T-helper 2 cell treated with Interferon-gamma antibody and Interleukin-4, amounts not matched to agents 100 ng/mL and 5 ng/mL, for 36 hours (primary cell): ENCODE data around the gene SUPV3L1. TPM values are rescaled to one million over a fixed set of nuclear protein-coding genes. Genes with fewer than 3 reads are reported as not detected.
"Not testable (repeated sequence)": the region's sequence is repeated elsewhere in the genome, so short reads cannot be mapped to it uniquely, and the experiment has no call there.

Source experiments
- intact Hi-C: fragments of 100-400 bp; cut with micrococcal nuclease; formaldehyde crosslinking; loops from one replicate; pipeline ENCODE4 v1.15.1; 2023
- total RNA-seq: library from RNA; stranded (reverse); gene quantifications from 2 replicates; pipeline ENCODE4 v1.2.3, GENCODE V29; 2022

The SUPV3L1 gene
- 42.2 and 43.8 TPM in 2 replicates for total RNA-seq

GRCh38 chr10:69179743-69180524 lies at the start of gene SUPV3L1:
Gene SUPV3L1, plus strand, starts transcription at chr10:69180234. Its CDS starts 58 bp downstream, at chr10:69180292.
- intact Hi-C loops = loop anchor here (1.0 to 5.0 kb wide), 7 partner anchors 42 to 228 kb away; partner anchors contain the start of genes DDX21 and SRGN

GRCh38 chr10:69130251-69130650 lies 49.8 kb upstream of the SUPV3L1 start:
- intact Hi-C loops = no loop called here

- intact Hi-C loops = no loop called here
Measured at GRCh38 chr10:69139961-69140360, 40.1 kb upstream of the SUPV3L1 start.

GRCh38 chr10:69141304-69141703 lies 38.7 kb upstream of the SUPV3L1 start:
- intact Hi-C loops = no loop called here

GRCh38 chr10:69142074-69142473 lies 38.0 kb upstream of the SUPV3L1 start:
- intact Hi-C loops = not testable (repeated sequence)

GRCh38 chr10:69142983-69143382 lies 37.1 kb upstream of the SUPV3L1 start:
- intact Hi-C loops = no loop called here

- intact Hi-C loops = no loop called here
Measured at GRCh38 chr10:69145329-69145728, 34.7 kb upstream of the SUPV3L1 start.

GRCh38 chr10:69145864-69146263 lies 34.2 kb upstream of the SUPV3L1 start:
- intact Hi-C loops = no loop called here

GRCh38 chr10:69146759-69147158 lies 33.3 kb upstream of the SUPV3L1 start:
- intact Hi-C loops = no loop called here

GRCh38 chr10:69151984-69152383 lies 28.1 kb upstream of the SUPV3L1 start:
- intact Hi-C loops = no loop called here

GRCh38 chr10:69153227-69153626 lies 26.8 kb upstream of the SUPV3L1 start:
- intact Hi-C loops = no loop called here

GRCh38 chr10:69160809-69161241 lies 19.2 kb upstream of the SUPV3L1 start:
- intact Hi-C loops = no loop called here

- intact Hi-C loops = no loop called here
Measured at GRCh38 chr10:69168493-69168892, 11.5 kb upstream of the SUPV3L1 start.

- intact Hi-C loops = no loop called here
Measured at GRCh38 chr10:69172241-69172982, 7.6 kb upstream of the SUPV3L1 start.

- intact Hi-C loops = loop anchor here (5.0 kb wide), 1 partner anchor 217 kb away; no protein-coding TSS in a partner anchor
Measured at GRCh38 chr10:69175326-69175725, 4.7 kb upstream of the SUPV3L1 start.

GRCh38 chr10:69176823-69177222 lies 3.2 kb upstream of the SUPV3L1 start:
- intact Hi-C loops = loop anchor here (5.0 kb wide), 1 partner anchor 215 kb away; no protein-coding TSS in a partner anchor

- intact Hi-C loops = loop anchor here (5.0 kb wide), 1 partner anchor 213 kb away; no protein-coding TSS in a partner anchor
Measured at GRCh38 chr10:69179089-69179742, 818 bp upstream of the SUPV3L1 start.

- intact Hi-C loops = loop anchor here (1.0 kb wide), 6 partner anchors 42 to 228 kb away; partner anchors contain the start of genes DDX21 and SRGN
Measured at GRCh38 chr10:69180525-69181204, 631 bp downstream of the SUPV3L1 start.

- intact Hi-C loops = no loop called here
Measured at GRCh38 chr10:69181433-69181832, 1.4 kb downstream of the SUPV3L1 start.

GRCh38 chr10:69182005-69182404 lies 2.0 kb downstream of the SUPV3L1 start:
- intact Hi-C loops = no loop called here

- intact Hi-C loops = no loop called here
Measured at GRCh38 chr10:69186524-69186923, 6.5 kb downstream of the SUPV3L1 start.
